GM23338 (cell line): ENCODE measurements around the gene C1orf21.

Source experiments
- CTCF ChIP-seq, 2 experiments: fragments of 200-600 bp in 1 of 2; sonication (generic) in 1 of 2; conservative IDR thresholded peaks; 2 replicates each; pipeline versions ENCODE4 v1.5.1 to v1.6.1; 2016 to 2017; ENCODE audit warnings: antibody characterized with exemption in 2 of 2, low read depth in 2 of 2, mild to moderate bottlenecking in 2 of 2, moderate library complexity in 1 of 2
- EZH2 ChIP-seq: fragments of 200-600 bp; sonication (generic); IDR thresholded peaks from one replicate; pipeline ENCODE4 v1.8.0; 2017; ENCODE audit warnings: antibody characterized with exemption, mild to moderate bottlenecking, low read depth; ENCODE audit not compliant: unreplicated experiment
- EZH2phosphoT487 ChIP-seq: fragments of 200-600 bp; sonication (generic); IDR thresholded peaks from one replicate; pipeline ENCODE4 v1.8.1; 2018; ENCODE audit warnings: antibody characterized with exemption; ENCODE audit not compliant: unreplicated experiment
- JUNB ChIP-seq: IDR thresholded peaks from one replicate; pipeline ENCODE4 v1.6.1; 2016; ENCODE audit warnings: antibody characterized with exemption; ENCODE audit not compliant: unreplicated experiment
- NANOG ChIP-seq: IDR thresholded peaks from 2 replicates; pipeline ENCODE4 v1.6.1; 2016; ENCODE audit warnings: antibody characterized with exemption, borderline replicate concordance
- POLR2AphosphoS5 ChIP-seq: IDR thresholded peaks from 2 replicates; pipeline ENCODE4 v1.6.1; 2016; ENCODE audit warnings: antibody characterized with exemption, low read depth
- REST ChIP-seq: IDR thresholded peaks from one replicate; pipeline ENCODE4 v1.6.1; 2018; ENCODE audit warnings: antibody characterized with exemption; ENCODE audit not compliant: unreplicated experiment

DNA sequence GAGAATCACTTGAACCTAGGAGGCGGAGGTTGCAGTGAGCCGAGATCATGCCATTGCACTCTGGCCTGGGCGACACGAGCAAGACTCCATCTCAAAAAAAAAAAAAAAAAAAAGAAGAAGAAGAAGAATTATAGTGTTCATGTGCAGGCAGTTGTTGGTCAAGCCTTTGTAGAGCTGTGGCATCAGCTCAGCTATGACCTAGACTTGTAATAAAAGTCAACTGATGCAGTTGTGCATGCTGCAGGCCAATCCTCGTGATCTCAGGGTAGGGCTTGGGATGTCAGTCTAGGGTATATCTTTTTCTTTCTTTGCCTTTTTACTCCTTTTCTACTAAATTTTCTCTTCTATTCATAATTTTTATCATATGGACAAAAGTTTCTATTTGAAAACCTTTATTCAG is 76.2 kb downstream of the C1orf21 start:
- TF ChIP-seq CTCF (conservative IDR thresholded peaks at IDR 0.05; ENCODE audit: low read depth in 2 of 2) (no peak), POLR2AphosphoS5 (no peak), JUNB (no peak), EZH2 (no peak), NANOG (no peak), EZH2phosphoT487 (no peak), REST (no peak)
